ENCODE data around the gene MBD3.

DNA sequence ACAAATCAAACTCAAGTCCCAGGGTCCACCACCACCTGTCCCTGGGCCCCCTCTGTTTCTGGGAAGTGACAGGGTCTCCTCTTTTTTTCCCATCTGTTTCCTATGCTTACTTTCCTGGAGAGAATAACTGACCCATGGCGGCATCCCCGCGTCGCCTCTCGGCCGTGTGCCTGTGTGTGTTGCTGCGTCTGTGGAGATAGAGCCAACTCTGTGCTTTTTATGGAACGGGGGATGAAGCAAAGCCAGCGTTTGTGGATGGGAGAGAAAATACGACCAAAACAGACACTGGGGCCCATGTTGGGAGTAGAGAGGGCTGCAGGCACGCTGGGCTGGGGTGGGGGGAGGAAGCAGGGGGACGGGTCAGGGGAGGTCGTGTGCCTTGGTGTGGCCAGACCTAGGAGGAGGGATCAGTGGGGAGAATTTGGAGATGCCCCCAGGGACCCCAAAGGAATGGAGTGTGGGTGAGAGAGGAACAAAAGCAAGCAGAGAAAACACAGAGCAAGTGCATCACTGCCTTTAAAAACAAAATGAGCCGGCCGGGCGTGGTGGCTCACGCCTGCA, 52.2 kb downstream of the MBD3 start:
- TF ChIP-seq, protein P1, sequence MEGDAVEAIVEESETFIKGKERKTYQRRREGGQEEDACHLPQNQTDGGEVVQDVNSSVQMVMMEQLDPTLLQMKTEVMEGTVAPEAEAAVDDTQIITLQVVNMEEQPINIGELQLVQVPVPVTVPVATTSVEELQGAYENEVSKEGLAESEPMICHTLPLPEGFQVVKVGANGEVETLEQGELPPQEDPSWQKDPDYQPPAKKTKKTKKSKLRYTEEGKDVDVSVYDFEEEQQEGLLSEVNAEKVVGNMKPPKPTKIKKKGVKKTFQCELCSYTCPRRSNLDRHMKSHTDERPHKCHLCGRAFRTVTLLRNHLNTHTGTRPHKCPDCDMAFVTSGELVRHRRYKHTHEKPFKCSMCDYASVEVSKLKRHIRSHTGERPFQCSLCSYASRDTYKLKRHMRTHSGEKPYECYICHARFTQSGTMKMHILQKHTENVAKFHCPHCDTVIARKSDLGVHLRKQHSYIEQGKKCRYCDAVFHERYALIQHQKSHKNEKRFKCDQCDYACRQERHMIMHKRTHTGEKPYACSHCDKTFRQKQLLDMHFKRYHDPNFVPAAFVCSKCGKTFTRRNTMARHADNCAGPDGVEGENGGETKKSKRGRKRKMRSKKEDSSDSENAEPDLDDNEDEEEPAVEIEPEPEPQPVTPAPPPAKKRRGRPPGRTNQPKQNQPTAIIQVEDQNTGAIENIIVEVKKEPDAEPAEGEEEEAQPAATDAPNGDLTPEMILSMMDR (IDR thresholded peaks at IDR 0.05) = no peak
- no peak for TF ChIP-seq ZFX (IDR thresholded peaks at IDR 0.05; ENCODE audit: borderline replicate concordance)
